GM19468 (cell line): ENCODE results near the gene SMAD2.

Experiments used
- ATAC-seq: cut with Tn5 transposase; IDR thresholded peaks from one replicate; pipeline ENCODE4 v1.9.1; 2021; ENCODE audit warnings: mild to moderate bottlenecking, moderate library complexity, moderate number of reproducible peaks; ENCODE audit not compliant: unreplicated experiment; ENCODE audit errors: extremely low read depth

SMAD2 gene

DNA sequence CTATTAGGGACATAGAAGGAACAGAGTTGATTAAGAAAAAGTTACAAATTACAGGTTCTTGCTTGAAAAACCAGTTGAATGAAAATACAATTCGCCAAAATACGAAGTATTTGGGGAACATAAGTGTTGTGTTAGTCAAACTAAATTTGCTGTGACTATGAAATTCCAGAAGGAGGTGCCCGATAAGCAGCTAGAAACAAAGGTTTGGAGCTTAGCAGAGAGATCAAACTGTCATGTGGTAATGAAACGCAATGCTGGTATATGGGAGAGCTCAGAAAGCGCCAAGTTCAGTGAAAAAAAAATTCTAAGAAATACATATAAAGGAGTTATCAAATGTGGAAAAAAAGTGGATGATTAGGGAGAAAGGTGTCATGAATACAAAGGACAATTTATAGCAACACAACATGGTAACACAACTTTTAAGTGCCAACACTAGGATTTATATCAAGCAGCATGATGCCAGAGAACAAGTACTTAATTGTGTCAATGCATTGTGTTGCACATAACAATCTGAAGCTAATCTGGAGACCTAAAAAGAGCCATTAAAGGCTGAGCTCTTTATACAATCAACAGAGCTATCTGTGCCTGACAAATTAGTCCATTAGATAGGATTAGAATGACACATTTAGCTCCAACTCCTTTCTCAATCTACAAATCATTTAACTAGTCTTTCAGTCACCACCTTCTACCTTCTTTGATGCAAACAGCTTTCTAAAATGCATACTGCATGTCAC, 31.2 kb downstream of the SMAD2 start:
- no peak for ATAC-seq

DNA sequence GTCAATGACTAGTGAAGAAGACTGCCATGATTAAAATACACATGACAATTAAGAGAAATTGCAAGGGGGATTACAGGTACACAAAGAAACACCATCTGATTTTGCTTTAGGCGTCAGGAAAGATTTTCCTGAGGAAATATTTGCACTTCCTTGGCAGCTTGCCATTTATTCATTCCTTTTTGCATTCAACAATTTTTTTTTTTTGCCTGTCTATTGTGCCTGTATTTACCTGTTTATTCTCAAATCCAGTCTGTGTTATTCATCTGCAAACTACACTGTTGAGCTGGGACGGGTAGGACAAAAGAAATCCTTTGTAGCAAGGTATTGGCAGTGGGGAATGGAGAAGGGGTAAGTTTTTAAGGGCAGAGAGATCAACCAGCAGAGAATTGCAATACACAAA, 31.8 kb downstream of the SMAD2 start:
- ATAC-seq = no peak

DNA sequence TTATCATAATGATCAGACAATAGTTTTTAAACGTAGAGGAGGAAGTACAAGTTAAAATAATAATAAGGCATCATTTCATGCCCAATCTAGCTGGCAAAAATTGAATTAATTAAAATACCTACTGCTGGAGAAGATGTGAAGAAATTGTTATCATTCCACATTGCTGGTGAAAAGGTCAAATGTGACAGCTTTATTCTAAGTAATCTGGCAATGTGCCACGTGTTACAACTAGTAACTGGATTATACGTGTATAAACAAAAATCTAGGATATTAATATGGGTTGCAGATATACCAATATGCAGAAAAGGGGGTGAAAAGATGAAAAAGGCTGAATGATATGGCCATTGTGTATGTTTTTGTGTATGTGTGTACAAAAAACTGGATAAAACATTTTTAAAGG, 32.4 kb downstream of the SMAD2 start:
- ATAC-seq = no peak

DNA sequence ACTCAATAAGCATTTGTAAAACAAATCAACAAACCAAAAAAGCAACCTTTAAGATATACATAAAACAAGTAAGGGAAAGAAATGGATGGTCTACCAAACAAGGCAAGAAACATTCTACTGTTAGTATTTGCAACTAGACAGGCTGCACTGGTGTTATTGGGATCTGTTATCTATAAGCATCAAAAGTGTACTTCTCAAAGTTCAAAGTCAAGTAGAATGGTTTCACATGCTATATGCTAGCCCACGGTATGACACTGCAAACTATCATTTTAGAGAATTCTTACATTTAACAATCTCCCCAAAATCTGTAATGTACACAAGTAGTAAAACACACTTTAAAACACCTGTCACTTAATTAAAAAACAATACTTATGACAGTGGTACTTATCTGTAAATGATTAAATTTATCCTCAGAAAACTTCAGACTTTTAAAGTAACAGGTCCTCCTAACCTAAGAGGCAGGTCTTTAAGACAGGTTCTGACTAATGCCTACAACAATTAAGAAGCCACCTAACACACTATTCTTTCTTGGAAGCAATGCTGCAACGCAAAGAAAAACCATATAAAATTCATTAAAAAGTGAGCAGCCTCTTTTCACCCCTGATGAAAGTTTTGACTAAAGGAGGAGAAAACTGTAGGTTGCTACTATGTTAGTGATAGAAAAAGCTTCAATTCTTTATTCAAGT, 34.8 kb downstream of the SMAD2 start:
- no peak for ATAC-seq

DNA sequence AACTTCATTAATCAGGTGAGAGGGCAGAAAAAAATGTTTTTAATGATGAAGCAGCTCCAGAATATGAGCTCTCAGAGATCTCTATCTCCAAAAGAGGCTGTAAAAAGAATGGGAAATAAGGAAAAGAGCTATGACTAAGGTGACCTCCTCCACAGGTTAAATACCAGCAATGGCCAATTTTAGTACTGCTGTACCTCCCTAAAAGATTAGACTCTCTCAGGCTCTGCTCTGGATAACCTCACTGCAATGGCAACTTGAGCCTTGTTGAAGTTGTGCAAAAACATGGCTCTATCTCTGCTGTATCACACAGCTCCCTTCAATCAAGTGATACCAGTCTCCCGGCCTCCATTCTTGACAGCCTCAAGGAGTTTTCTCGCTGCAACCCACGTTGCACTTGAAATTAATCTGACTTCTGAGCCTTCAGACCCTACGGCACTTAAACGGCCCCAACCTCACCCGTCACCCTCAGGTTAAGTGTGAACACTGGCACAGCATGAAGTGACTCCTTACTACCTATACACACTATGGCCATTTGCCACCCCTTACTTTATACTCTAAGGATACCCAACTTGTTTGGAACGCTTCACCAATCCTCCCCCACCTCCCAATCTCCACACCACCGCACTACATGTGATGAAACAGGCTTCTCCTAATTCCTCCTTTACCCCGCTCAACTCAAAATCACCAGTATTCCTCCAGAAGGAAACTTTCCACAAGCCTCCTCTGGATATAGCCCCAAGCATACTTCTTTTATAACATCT, 36.3 kb downstream of the SMAD2 start:
- no peak for ATAC-seq

DNA sequence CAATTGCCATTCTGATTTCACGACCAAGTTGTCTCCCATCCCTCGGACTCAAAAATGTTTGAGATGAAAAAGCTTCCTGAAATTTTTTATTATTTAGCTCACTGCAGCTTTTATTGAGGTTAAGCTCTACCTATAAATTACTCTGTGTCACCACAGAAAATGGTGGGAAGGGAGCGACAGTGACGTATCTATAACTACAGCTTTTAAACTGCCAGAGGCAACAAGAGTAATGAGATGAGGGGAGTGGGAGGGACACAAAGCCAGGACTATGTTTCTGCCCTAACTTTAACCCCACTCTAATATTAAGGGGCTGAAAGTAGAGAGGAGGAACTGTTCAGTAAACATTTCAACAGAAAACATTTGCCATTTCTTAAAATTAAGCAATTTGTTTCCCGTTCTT, 37.4 kb downstream of the SMAD2 start:
- ATAC-seq = no peak

DNA sequence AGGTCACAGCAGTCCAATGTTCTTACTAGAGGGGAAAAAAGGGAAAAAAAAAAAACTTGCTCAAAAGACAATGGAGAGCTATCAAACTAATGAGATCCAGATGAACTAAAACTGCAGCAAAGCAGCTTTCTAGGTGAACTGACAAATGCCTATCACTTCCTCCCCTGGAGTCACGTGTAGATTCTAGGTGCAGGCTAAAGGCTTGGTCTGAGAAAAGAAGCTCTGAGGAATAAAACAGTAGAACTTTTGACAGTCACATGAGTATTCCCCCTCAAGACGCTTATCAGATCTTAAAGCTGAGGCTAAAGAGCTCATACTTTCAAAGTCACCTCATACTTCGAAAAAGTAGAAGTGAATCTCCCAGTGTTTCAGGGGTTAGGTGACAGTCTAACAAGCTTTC, 42.3 kb downstream of the SMAD2 start:
- no peak for ATAC-seq

DNA sequence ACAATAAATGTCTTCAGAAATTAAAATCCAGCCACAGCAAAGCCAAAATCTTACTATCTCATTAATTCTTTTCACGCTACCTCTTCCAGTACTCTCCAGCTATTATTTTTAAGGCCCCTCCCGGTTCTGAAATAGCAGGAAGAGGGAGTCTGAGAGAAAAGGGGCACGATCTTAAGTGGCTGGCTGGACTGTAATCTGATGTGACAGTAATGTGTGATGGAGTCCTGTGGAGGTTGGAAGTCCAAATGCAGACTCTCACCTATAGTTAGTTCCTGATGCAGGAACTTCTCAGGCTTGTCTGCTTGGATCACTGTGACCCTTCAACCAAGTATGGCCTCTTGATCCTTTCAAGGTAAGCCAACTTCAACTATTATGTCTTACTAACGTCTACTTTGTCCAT, 43.2 kb downstream of the SMAD2 start:
- no peak for ATAC-seq

DNA sequence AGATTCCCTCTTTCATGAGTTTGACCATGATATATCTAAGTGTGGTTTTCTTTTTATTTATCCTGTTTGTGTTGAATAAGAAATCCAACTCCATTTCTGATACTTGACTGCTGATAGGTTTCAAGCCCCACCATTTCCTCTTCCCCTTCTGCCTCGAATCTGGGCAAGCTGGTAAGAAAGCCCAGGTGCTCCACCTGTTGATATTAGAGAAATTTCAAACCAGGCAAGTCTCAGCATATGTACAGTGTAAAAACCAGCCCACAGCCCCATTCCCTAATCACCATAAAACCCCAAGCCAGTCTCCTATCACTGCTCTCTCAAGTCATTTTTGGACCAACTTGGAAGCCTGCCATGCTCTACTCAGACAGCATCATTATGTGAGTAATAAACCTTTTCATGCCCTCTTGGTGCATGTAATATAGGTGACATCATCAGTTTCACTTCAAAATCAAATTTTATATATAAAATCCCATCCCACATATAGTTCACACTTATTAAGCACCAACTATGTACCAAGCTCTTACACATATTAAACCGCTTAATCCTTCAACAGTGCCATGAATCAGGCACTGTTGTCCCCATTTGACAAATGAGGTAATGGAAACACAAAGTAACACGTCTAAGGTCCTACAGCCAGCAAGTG, 46.6 kb downstream of the SMAD2 start:
- no peak for ATAC-seq

DNA sequence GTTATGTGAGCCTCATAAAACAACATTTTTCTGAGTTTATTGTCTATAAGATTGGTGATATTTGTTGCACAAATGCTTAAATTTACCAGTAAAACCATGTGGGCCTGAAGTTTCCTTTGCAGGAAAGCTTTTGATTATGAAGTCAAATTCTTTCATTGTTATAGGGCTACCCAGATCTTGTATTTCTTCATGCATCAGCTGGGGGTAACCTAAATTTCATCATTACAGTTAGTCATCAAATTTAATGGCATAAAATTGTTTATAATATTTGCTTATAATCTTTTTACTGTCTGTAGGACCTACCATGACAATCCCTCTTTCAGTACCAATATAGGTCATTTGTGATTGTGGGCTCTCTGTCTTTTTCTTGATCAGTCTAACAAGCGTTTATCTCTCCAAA, 47.8 kb downstream of the SMAD2 start:
- ATAC-seq = no peak

DNA sequence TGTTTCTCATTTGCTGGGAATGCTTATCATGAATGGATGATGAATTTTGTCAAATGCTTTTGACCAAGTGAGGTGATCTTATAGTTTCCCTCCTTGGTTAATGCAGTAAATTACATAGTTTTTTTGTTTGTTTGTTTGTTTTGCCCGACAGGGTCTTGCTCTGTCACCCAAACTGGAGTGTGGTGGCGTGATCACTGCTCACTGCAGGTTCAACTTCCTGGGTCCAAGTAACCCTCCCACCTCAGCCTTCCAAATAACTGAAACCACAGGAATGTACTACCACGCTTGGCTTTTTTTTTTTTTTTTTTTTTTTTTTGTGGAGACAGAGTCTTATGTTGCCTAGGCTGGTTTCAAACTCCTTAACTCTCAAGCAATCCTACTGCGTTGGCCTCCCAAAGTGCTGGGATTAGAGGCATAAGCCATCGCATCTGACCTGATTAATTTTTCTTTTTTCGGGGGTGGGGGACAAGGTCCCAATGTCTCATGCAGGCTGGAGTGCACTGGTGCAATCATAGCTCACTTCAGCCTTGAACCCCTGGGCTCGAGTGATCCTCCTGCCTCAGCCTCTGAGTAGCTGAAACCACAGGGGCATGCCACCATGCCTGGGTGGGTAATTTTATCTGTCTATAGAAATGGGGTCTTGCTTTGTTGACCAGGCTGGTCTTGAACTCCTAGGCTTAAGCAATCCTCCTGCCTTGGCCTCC, 48.6 kb downstream of the SMAD2 start:
- ATAC-seq = no peak

DNA sequence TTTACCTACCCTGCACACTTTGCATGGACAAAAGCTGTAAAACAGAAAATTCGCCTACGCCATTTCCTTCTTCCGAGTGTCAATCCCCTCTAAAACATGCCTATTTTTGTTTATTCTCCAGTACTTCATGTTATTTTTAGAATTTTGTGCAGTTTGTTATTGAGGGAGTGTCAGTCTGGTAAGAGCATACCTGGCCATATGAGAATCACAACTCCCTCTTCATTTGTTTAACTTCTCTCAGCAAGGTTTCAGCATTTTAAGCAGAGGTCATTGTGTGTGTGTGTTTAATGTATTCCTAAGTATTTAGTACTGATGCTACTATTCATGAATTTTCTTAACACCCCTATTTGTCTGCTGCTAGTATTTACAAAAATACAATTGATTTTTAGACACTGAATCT, 49.4 kb downstream of the SMAD2 start:
- ATAC-seq = no peak

DNA sequence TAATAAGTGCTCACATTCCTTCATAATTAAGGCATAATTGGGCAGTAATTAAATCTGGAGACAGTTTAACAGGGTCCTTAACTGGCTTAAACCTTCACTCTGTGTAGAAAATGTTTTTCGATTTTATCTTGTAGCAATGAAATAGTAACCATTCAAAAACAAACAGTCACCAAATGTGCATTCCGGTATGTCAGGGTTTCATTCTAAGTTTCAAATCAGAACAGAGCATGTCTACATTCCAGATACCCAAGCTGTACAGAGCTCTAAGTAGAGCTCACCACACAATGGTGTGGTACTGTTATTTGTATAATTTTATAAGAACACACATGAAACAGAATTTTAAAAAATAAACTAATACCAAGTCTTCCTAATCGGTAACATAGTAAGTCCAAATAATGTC, 52.6 kb downstream of the SMAD2 start:
- ATAC-seq = no peak

DNA sequence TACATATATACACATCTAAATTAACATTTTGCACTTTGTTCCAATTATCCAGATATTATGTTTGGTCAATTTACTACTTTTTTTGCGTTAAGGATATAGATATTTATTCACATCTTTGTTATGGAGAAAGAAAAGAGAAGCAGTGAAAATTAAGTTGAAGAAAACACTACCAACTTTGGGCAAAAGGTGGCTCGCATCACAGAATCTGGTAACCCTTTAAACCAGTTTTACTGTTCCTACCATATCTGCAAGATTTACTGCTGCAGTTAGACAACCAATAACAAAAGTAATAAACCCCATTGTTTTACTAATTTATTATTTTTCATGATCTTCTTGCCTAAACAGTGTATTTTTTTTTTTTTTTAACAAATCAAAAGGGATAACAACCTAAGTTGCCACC, 53.6 kb downstream of the SMAD2 start:
- no peak for ATAC-seq

DNA sequence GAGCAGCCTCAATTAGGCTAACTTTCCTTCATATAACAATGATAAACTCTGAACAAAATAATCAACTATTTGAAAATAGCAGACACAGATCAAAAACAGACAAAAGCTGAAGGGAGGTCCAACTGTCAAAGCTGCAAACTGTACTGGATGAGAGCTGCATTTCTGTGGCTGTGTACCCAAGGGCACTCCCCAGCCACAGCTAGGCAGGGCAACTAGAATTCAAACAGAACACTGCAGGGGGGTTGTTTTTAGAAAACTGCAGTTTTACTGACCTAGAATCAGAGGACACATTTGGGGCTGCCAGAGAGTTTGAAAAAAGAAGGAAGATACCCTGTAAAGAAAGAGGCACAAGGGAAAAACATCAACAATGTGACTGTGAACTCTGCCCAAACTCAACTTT, 56.8 kb downstream of the SMAD2 start:
- ATAC-seq = no peak

DNA sequence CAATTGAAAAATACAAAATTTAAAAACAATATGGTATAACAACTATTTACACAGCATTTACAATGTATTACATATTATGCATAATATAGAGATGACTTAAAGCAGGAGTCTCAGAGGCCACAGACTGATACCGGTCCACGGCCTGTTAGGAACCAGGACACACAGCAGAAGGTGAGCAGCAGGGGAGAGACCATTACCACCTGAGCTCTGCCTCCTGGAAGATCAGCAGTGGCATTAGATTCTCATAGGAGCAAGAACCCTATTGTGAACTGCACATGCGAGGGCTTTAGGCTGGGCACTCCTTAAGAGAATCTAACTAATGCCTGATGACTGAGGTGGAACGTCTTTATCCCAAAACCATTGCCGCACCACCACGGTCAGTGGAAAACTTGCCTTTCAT, 58.0 kb downstream of the SMAD2 start:
- ATAC-seq = no peak

DNA sequence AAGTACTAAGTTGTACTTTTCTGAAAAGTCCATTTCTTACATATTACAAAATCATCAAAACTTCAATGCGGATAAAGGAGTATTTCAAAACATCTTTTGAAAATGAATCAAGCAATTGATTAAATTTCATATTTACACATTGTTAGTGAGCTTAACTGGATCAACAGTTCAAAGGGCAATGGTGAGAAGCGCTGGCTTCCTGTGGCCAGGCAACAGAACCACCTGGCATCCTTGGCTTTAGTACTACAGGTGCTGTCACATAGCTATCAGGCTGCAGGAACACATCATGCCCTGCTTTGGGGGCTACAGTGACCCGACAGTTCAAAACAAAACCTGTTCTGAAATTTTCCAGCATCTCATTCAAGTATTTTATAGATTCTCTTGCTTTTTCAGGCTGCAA, 59.2 kb downstream of the SMAD2 start:
- ATAC-seq = no peak

DNA sequence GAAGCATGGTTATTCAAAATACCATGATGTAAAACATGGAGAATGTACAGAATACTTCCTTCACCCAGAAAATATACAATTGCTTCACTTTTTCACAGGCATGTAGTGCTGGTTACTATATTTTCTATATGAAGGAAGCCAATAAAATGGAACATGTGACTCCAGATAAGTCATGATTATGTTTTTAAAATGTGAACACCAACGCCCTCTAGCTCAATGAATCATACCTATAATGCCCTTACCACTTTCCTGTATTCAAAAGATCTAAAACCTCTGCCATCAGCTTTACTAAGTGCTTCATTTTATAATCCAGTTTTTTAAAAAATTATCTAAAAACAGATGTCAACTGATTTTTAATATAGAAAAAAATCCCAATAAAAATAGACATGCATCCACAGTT, 59.9 kb downstream of the SMAD2 start:
- ATAC-seq = no peak

DNA sequence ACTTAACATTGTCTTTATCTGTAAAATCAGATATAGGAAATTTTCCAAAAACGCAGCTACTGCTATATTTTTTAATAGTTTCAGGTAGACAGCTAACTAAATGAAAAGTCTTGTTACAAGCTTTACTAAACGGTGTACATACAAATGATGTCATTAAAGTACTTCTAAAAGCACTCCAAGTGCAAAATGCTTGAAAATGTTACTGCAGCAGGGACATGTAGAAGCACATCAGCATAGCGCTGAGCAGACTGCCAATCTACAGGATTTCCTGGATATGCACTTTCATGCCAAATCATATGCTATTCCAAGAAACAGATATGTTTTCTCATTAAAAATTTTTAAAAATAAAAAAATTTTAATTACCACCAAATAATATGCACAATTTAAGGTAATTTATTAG, 61.7 kb downstream of the SMAD2 start:
- ATAC-seq = no peak

DNA sequence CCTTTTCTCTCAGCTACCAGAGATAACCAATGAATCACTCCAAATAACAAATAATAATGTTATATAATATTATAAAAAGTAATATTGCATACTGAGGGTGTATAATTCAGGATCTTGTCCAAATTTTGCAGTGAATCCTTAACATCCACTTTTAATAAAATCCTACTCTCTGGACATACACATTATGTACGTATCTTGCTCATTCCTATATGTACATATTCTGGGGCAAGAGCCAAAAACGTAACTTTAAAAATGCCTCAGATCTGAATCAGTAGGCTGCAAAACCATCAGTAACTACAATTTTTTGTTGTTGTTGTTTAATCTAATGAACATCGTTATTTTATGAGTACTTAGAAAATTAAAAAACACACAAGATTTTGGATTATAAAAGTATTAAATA, 65.3 kb downstream of the SMAD2 start:
- ATAC-seq = no peak
